ENCODE results near the gene CDH13.

Gene CDH13

DNA sequence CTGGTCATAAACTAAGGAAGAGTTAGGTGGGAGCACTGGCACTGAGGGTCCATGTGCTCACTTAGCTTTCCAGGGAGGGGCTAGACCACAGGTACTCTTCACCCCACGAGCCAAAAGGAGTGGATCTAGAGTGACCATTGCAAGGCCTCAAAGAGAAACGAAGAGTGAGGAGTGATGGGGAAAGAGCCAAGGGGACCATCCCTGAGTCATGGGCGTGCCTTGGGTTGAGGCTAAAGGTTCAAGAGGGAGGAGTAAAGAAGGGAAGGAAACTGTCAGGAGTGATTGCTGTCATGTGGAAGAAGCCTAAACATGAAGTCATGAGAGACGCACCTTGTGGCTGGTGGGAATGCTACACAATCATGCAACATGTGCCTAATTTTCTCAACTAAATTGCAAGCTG lies 141.0 kb downstream of the CDH13 start:
- no peaks in the 10 kb centered on the region for H3K27me3 ChIP-seq (ENCODE audit: control insufficient read depth in 1 of 2, insufficient read depth in 1 of 2, low read length in 2 of 2)
- no peak overlapping the region for H2BK5ac ChIP-seq (ENCODE audit: low read depth, low read length, poor library complexity, severe bottlenecking)
- 91% methylated on average over 4 of the region's 4 CpGs for WGBS
- no peak for DNase-seq
- no peak overlapping the region for H2BK12ac ChIP-seq (ENCODE audit: low read length in 2 of 2)
- H4K8ac ChIP-seq (ENCODE audit: low read length), result no peak overlapping the region
- H3K9ac ChIP-seq (ENCODE audit: low read length), result no peak overlapping the region
- no peak overlapping the region for H2BK120ac ChIP-seq (ENCODE audit: low read depth, low read length)
- no peak overlapping the region for H3K23ac ChIP-seq (ENCODE audit: low read length in 2 of 2)
- no peak overlapping the region for H3K4me2 ChIP-seq (ENCODE audit: low read length, poor library complexity, severe bottlenecking)
- H4K91ac ChIP-seq (ENCODE audit: low read length), result no peak overlapping the region
- H3K18ac ChIP-seq (ENCODE audit: low read depth in 1 of 2, low read length in 2 of 2), result no peak overlapping the region
- no peak overlapping the region for H2AFZ ChIP-seq (ENCODE audit: low read depth, low read length)
- peaks cover 22% of the 10 kb centered on the region for H3K79me1 ChIP-seq (replicated peaks; ENCODE audit: low read length, poor library complexity, severe bottlenecking)
- peaks cover 3% of the 10 kb centered on the region for H3K4me1 ChIP-seq (ENCODE audit: control insufficient read depth, insufficient read depth, low read depth, low read length)
- no peaks in the 10 kb centered on the region for H3K36me3 ChIP-seq (ENCODE audit: control insufficient read depth in 1 of 2, insufficient read depth in 2 of 2, low read depth in 1 of 2, low read length in 2 of 2)
- no peak overlapping the region for H2AK5ac ChIP-seq (ENCODE audit: low read length, severe bottlenecking)
- H3K14ac ChIP-seq (ENCODE audit: low read length in 2 of 2), result no peak overlapping the region
- H3K9me3 ChIP-seq (ENCODE audit: control insufficient read depth, low read length), result no peaks in the 10 kb centered on the region
- no peak overlapping the region for H3K27ac ChIP-seq (ENCODE audit: low read length, poor library complexity, severe bottlenecking)
- H3K4ac ChIP-seq (ENCODE audit: low read depth in 1 of 2, low read length in 2 of 2), result no peak overlapping the region
- H2BK15ac ChIP-seq (ENCODE audit: low read depth, poor library complexity, severe bottlenecking), result no peak overlapping the region
- no peak overlapping the region for H3K4me3 ChIP-seq (ENCODE audit: insufficient read depth in 1 of 2, low read depth in 1 of 2, low read length in 2 of 2)

- no peak overlapping the region for H2BK12ac ChIP-seq (ENCODE audit: low read length in 2 of 2)
- no peak overlapping the region for H3K4me3 ChIP-seq (ENCODE audit: insufficient read depth in 1 of 2, low read depth in 1 of 2, low read length in 2 of 2)
- H3K4ac ChIP-seq (ENCODE audit: low read depth in 1 of 2, low read length in 2 of 2), result no peak overlapping the region
- no peak overlapping the region for H2BK5ac ChIP-seq (ENCODE audit: low read depth, low read length, poor library complexity, severe bottlenecking)
- H3K14ac ChIP-seq (ENCODE audit: low read length in 2 of 2), result no peak overlapping the region
- H2AFZ ChIP-seq (ENCODE audit: low read depth, low read length), result no peak overlapping the region
- H3K4me1 ChIP-seq (ENCODE audit: control insufficient read depth, insufficient read depth, low read depth, low read length), result peaks cover 1% of the 10 kb centered on the region
- no peak overlapping the region for H3K4me2 ChIP-seq (ENCODE audit: low read length, poor library complexity, severe bottlenecking)
- H3K79me1 ChIP-seq (replicated peaks; ENCODE audit: low read length, poor library complexity, severe bottlenecking), result peaks cover 29% of the 10 kb centered on the region
- H3K9ac ChIP-seq (ENCODE audit: low read length), result no peak overlapping the region
- H3K18ac ChIP-seq (ENCODE audit: low read depth in 1 of 2, low read length in 2 of 2), result no peak overlapping the region
- H2AK5ac ChIP-seq (ENCODE audit: low read length, severe bottlenecking), result no peak overlapping the region
- no peak for DNase-seq
- H3K23ac ChIP-seq (ENCODE audit: low read length in 2 of 2), result no peak overlapping the region
- no peaks in the 10 kb centered on the region for H3K27me3 ChIP-seq (ENCODE audit: control insufficient read depth in 1 of 2, insufficient read depth in 1 of 2, low read length in 2 of 2)
- no peak overlapping the region for H2BK15ac ChIP-seq (ENCODE audit: low read depth, poor library complexity, severe bottlenecking)
- no peak overlapping the region for H3K27ac ChIP-seq (ENCODE audit: low read length, poor library complexity, severe bottlenecking)
- H2BK120ac ChIP-seq (ENCODE audit: low read depth, low read length), result no peak overlapping the region
- no peak overlapping the region for H4K91ac ChIP-seq (ENCODE audit: low read length)
- no peak overlapping the region for H4K8ac ChIP-seq (ENCODE audit: low read length)
- H3K9me3 ChIP-seq (ENCODE audit: control insufficient read depth, low read length), result no peaks in the 10 kb centered on the region
- no peaks in the 10 kb centered on the region for H3K36me3 ChIP-seq (ENCODE audit: control insufficient read depth in 1 of 2, insufficient read depth in 2 of 2, low read depth in 1 of 2, low read length in 2 of 2)
- WGBS, result 98% methylated on average over 4 of the region's 5 CpGs
These were observed 143.1 kb downstream of the CDH13 start for GRCh38 chr16:82769845-82770244.

- H3K4me2 ChIP-seq (ENCODE audit: low read length, poor library complexity, severe bottlenecking), result no peak overlapping the region
- H3K18ac ChIP-seq (ENCODE audit: low read depth in 1 of 2, low read length in 2 of 2), result no peak overlapping the region
- H3K14ac ChIP-seq (ENCODE audit: low read length in 2 of 2), result peak overlapping the region in 1 of 2 experiments; percentile 81
- no peak overlapping the region for H2BK5ac ChIP-seq (ENCODE audit: low read depth, low read length, poor library complexity, severe bottlenecking)
- H3K79me1 ChIP-seq (replicated peaks; ENCODE audit: low read length, poor library complexity, severe bottlenecking), result peaks cover 28% of the 10 kb centered on the region
- no peak overlapping the region for H2BK15ac ChIP-seq (ENCODE audit: low read depth, poor library complexity, severe bottlenecking)
- H2BK12ac ChIP-seq (ENCODE audit: low read length in 2 of 2), result peak overlapping the region in 1 of 2 experiments; percentile 49
- H3K27me3 ChIP-seq (ENCODE audit: control insufficient read depth in 1 of 2, insufficient read depth in 1 of 2, low read length in 2 of 2), result no peaks in the 10 kb centered on the region
- peaks cover 1% of the 10 kb centered on the region for H3K4me1 ChIP-seq (ENCODE audit: control insufficient read depth, insufficient read depth, low read depth, low read length)
- no peaks in the 10 kb centered on the region for H3K36me3 ChIP-seq (ENCODE audit: control insufficient read depth in 1 of 2, insufficient read depth in 2 of 2, low read depth in 1 of 2, low read length in 2 of 2)
- H4K91ac ChIP-seq (ENCODE audit: low read length), result no peak overlapping the region
- H4K8ac ChIP-seq (ENCODE audit: low read length), result no peak overlapping the region
- no peak for DNase-seq
- no peak overlapping the region for H3K4ac ChIP-seq (ENCODE audit: low read depth in 1 of 2, low read length in 2 of 2)
- H3K4me3 ChIP-seq (ENCODE audit: insufficient read depth in 1 of 2, low read depth in 1 of 2, low read length in 2 of 2), result no peak overlapping the region
- H2AK5ac ChIP-seq (ENCODE audit: low read length, severe bottlenecking), result no peak overlapping the region
- H2AFZ ChIP-seq (ENCODE audit: low read depth, low read length), result no peak overlapping the region
- H3K9ac ChIP-seq (ENCODE audit: low read length), result no peak overlapping the region
- no peaks in the 10 kb centered on the region for H3K9me3 ChIP-seq (ENCODE audit: control insufficient read depth, low read length)
- no peak overlapping the region for H2BK120ac ChIP-seq (ENCODE audit: low read depth, low read length)
- H3K27ac ChIP-seq (ENCODE audit: low read length, poor library complexity, severe bottlenecking), result no peak overlapping the region
- 98% methylated on average over 3 of the region's 3 CpGs for WGBS
- H3K23ac ChIP-seq (ENCODE audit: low read length in 2 of 2), result no peak overlapping the region
These were observed 145.4 kb downstream of the CDH13 start for GRCh38 chr16:82772215-82772614.

GRCh38 chr16:82773018-82773417 lies 146.2 kb downstream of the CDH13 start:
- Histone ChIP-seq H4K8ac (ENCODE audit: low read length) (no peak overlapping the region), H2BK5ac (ENCODE audit: low read depth, low read length, poor library complexity, severe bottlenecking) (no peak overlapping the region), H3K18ac (ENCODE audit: low read depth in 1 of 2, low read length in 2 of 2) (peak overlapping the region in 1 of 2 experiments; percentile 21), H3K4me3 (ENCODE audit: insufficient read depth in 1 of 2, low read depth in 1 of 2, low read length in 2 of 2) (no peak overlapping the region), H3K4ac (ENCODE audit: low read depth in 1 of 2, low read length in 2 of 2) (no peak overlapping the region), H2BK120ac (ENCODE audit: low read depth, low read length) (no peak overlapping the region), H2BK15ac (ENCODE audit: low read depth, poor library complexity, severe bottlenecking) (no peak overlapping the region), H2AK5ac (ENCODE audit: low read length, severe bottlenecking) (no peak overlapping the region), H3K14ac (ENCODE audit: low read length in 2 of 2) (no peak overlapping the region), H3K23ac (ENCODE audit: low read length in 2 of 2) (no peak overlapping the region), H2AFZ (ENCODE audit: low read depth, low read length) (no peak overlapping the region), H3K79me1 (replicated peaks; ENCODE audit: low read length, poor library complexity, severe bottlenecking) (peaks cover 26% of the 10 kb centered on the region), H3K4me1 (ENCODE audit: control insufficient read depth, insufficient read depth, low read depth, low read length) (peaks cover 1% of the 10 kb centered on the region), H3K36me3 (ENCODE audit: control insufficient read depth in 1 of 2, insufficient read depth in 2 of 2, low read depth in 1 of 2, low read length in 2 of 2) (no peaks in the 10 kb centered on the region), H2BK12ac (ENCODE audit: low read length in 2 of 2) (no peak overlapping the region), H3K27ac (ENCODE audit: low read length, poor library complexity, severe bottlenecking) (no peak overlapping the region), H3K9me3 (ENCODE audit: control insufficient read depth, low read length) (no peaks in the 10 kb centered on the region), H4K91ac (ENCODE audit: low read length) (no peak overlapping the region), H3K4me2 (ENCODE audit: low read length, poor library complexity, severe bottlenecking) (no peak overlapping the region), H3K9ac (ENCODE audit: low read length) (no peak overlapping the region), H3K27me3 (ENCODE audit: control insufficient read depth in 1 of 2, insufficient read depth in 1 of 2, low read length in 2 of 2) (no peaks in the 10 kb centered on the region)
- DNase-seq, result peak; percentile 45
- WGBS, result 100% methylated on average over 1 of the region's 1 CpG
